SKM-1 (cell line): ENCODE results near the gene CTXND2.

ENCODE experiments used
- DNase-seq: peaks from one replicate; lab custom pipeline; 2025; ENCODE audit not compliant: unreplicated experiment; lab: John Stamatoyannopoulos, UW

The CTXND2 gene

DNA sequence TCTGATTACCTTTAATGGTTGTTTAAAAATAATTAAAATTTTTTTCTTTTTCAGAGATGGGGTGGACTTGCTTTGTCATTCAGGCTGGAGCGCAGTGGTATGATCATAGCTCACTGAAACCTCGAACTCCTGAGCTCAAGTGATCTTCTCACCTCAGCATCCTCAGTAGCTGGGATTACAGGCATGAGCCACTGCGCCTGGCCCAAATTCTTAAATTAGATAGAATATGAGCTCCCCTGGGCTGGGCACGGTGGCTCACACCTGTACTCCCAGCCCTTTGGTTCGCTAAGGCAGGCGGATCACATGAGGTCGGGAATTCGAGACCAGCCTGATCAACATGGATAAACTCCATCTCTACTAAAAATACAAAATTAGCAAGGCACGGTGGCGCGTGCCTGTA lies 70.7 kb downstream of the CTXND2 start:
- no peak for DNase-seq

DNA sequence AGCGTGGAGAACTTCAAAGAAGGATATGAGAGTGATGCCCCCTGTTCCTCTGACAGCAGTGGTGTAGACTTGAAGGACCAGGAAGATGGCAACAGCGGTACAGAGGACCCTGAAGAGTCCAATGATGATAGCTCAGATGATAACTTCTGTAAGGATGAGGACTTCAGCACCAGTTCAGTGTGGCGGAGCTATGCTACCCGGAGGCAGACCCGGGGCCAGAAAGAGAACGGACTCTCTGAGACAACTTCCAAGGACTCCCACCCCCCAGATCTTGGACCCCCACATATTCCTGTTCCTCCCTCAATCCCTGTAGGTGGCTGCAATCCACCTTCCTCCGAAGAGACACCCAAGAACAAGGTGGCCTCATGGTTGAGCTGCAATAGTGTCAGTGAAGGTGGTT lies 73.7 kb downstream of the CTXND2 start:
- no peak for DNase-seq

DNA sequence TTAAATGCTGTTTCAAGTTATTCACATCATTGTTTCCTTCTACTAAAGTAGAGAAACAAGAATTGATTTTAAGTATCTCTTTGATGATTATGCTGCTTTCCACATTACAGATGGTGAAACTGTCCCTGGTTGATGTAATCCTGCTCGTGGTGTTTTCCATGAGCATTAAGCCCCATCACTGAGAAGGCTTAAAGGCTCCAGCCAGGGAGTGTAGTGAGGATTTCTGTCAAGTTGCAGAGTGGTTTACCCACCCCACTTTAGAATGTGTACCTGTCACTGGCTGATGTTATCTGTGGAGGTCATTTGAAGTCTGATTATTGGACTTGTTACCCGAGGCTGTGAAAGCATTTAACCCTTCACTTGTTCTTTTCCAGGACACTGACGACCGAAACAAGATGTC lies 74.8 kb downstream of the CTXND2 start:
- no peak for DNase-seq
